T-helper 17 cell (primary cell): Measurements from ENCODE around the gene CARF. TPM values are rescaled to one million over a fixed set of nuclear protein-coding genes. Genes with fewer than 3 reads are reported as not detected.
"Not testable (repeated sequence)": the region's sequence is repeated elsewhere in the genome, so short reads cannot be mapped to it uniquely, and the experiment has no call there.

Source experiments
- ATAC-seq: fragments of 150-1000 bp; cut with Tn5 transposase; 2 replicates; pipeline ENCODE4 v1.10.0; 2021; ENCODE audit warnings: mild to moderate bottlenecking, moderate library complexity
- DNase-seq, 3 donors: peaks; one replicate each; pipeline versions ENCODE4 v3.0.0 to v3.0.0-alpha.2; 2020 to 2021
- H3K9me3 ChIP-seq: one replicate; pipeline ENCODE4 v1.7.0; 2013; ENCODE audit warnings: low read length, mild to moderate bottlenecking; ENCODE audit not compliant: control insufficient read depth, poor library complexity, severe bottlenecking
- H3K27ac Mint-ChIP-seq: one replicate; pipeline ENCODE4 v1.8.0; 2022; ENCODE audit warnings: mild to moderate bottlenecking, moderate library complexity, mixed read lengths
- H3K27me3 Mint-ChIP-seq: one replicate; pipeline ENCODE4 v1.8.0; 2022; ENCODE audit warnings: mixed read lengths
- H3K36me3 Mint-ChIP-seq: one replicate; pipeline ENCODE4 v1.8.0; 2022; ENCODE audit warnings: low read depth, mixed read lengths
- H3K4me1 Mint-ChIP-seq: one replicate; pipeline ENCODE4 v1.8.0; 2022; ENCODE audit warnings: mild to moderate bottlenecking, mixed read lengths
- H3K4me3 Mint-ChIP-seq: one replicate; pipeline ENCODE4 v1.8.0; 2022; ENCODE audit warnings: mild to moderate bottlenecking, moderate library complexity, mixed read lengths
- total RNA-seq, 4 donors: library from RNA in 2 of 4; stranded (reverse) in 2 of 4; gene quantifications; one replicate each; pipeline ENCODE4 v1.2.3 and lab custom pipeline; 2022 to 2026

The CARF gene
- total RNA-seq, 2 donors from 2014 or later: 10.5 to 11.5 TPM

DNA sequence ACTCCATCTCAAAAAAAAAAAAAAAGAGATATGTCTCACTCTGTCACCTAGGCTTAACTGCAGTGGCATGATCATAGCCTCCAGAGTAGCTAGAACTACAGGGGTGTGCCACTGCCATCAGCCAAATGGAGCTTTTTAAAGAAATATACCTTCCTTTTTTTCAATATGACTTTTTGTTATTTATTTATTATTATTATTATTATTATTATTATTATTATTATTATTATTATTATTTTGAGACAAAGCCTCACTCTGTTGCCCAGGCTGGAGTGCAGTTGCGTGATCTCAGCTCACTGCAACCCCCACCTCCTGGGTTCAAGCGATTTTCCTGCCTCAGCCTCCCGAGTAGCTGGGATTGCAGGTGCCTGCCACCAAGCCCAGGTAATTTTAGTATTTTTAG, 37.3 kb downstream of the CARF start:
- H3K4me1 Mint-ChIP-seq, H3K27me3 Mint-ChIP-seq, H3K27ac Mint-ChIP-seq, H3K9me3 ChIP-seq, H3K4me3 Mint-ChIP-seq, H3K36me3 Mint-ChIP-seq, ATAC-seq, DNase-seq: not testable (repeated sequence)

GRCh38 chr2:202950592-202950991, 38.5 kb downstream of the CARF start:
- ATAC-seq: no peak
- no peak for DNase-seq
- peaks cover 5% of the 10 kb centered on the region for H3K4me1 Mint-ChIP-seq
- H3K27ac Mint-ChIP-seq: no peak overlapping the region
- H3K9me3 ChIP-seq: no peaks in the 10 kb centered on the region
- no peaks in the 10 kb centered on the region for H3K27me3 Mint-ChIP-seq
- H3K4me3 Mint-ChIP-seq: no peak overlapping the region
- peaks cover 2% of the 10 kb centered on the region for H3K36me3 Mint-ChIP-seq

DNA sequence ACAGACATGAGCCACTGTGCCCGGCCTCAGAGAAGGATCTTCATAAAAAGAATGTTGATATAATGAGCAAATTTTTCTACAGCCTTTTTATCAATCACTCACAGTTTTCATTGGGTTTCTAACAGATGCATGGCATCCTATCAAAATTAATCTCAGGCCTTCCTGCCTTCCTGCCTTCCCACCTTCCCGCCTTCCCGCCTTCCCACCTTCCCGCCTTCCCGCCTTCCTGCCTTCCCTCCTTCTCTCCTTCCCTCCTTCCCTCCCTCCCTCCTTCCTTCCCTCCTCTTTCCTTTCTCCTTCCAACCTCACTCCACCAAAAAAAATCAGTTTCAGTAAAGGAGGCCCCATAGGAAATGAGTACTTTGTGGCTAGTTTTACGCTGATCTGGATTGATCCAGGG, 48.4 kb downstream of the CARF start:
- Mint-ChIP-seq H3K27ac (no peak overlapping the region), H3K27me3 (no peaks in the 10 kb centered on the region), H3K36me3 (peaks cover 4% of the 10 kb centered on the region), H3K4me1 (peaks cover 4% of the 10 kb centered on the region), H3K4me3 (no peak overlapping the region)
- no peak for DNase-seq
- H3K9me3 ChIP-seq: no peaks in the 10 kb centered on the region
- ATAC-seq: no peak

- no peak overlapping the region for H3K4me3 Mint-ChIP-seq
- H3K4me1 Mint-ChIP-seq: peaks cover 4% of the 10 kb centered on the region
- H3K27ac Mint-ChIP-seq: no peak overlapping the region
- no peak for ATAC-seq
- no peaks in the 10 kb centered on the region for H3K27me3 Mint-ChIP-seq
- no peak for DNase-seq
- no peaks in the 10 kb centered on the region for H3K9me3 ChIP-seq
- H3K36me3 Mint-ChIP-seq: no peaks in the 10 kb centered on the region
These were observed 51.6 kb downstream of the CARF start for GRCh38 chr2:202963712-202964111.

GRCh38 chr2:202965810-202966460, 53.9 kb downstream of the CARF start:
- DNase-seq (no peak), ATAC-seq (no peak)
- no peaks in the 10 kb centered on the region for H3K27me3 Mint-ChIP-seq
- H3K9me3 ChIP-seq: no peaks in the 10 kb centered on the region
- H3K27ac Mint-ChIP-seq: no peak overlapping the region
- H3K36me3 Mint-ChIP-seq: peaks cover 2% of the 10 kb centered on the region
- H3K4me3 Mint-ChIP-seq: no peak overlapping the region
- H3K4me1 Mint-ChIP-seq: peaks cover 4% of the 10 kb centered on the region

GRCh38 chr2:202969404-202969803, 57.3 kb downstream of the CARF start:
- not testable (repeated sequence) for H3K27ac Mint-ChIP-seq, ATAC-seq, H3K4me1 Mint-ChIP-seq, H3K36me3 Mint-ChIP-seq, H3K9me3 ChIP-seq, H3K4me3 Mint-ChIP-seq, H3K27me3 Mint-ChIP-seq, DNase-seq

DNA sequence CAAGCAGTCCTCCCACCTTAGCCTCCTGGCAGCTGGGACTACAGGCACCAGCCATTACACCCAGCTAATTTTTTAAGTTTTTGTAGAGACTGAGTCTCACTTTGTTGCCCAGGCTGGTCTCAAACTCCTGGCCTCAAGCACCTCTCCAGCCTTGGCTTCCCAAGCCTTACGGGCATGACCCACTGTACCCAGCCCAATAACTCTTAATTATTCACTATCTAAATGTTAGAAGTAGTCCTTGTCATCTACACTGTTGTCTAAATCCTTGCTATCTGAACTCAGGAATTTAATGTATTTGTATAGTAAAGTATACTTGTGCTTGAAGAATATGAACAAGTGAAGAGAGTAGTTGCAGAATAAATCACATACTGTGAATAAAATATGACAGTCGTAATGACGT, 64.7 kb downstream of the CARF start:
- H3K4me1 Mint-ChIP-seq: no peaks in the 10 kb centered on the region
- H3K4me3 Mint-ChIP-seq: no peak overlapping the region
- no peak for ATAC-seq

GRCh38 chr2:202982779-202983491, 70.9 kb downstream of the CARF start:
- H3K9me3 ChIP-seq: no peaks in the 10 kb centered on the region
- Mint-ChIP-seq H3K4me1 (no peaks in the 10 kb centered on the region), H3K27me3 (no peaks in the 10 kb centered on the region), H3K27ac (no peak overlapping the region), H3K36me3 (peaks cover 8% of the 10 kb centered on the region), H3K4me3 (no peak overlapping the region)
- ATAC-seq: no peak
- DNase-seq: no peak

More for the DNA sequence above, 64.7 kb downstream of the CARF start:
- H3K9me3 ChIP-seq: no peaks in the 10 kb centered on the region
- DNase-seq: no peak
- peaks cover 8% of the 10 kb centered on the region for H3K36me3 Mint-ChIP-seq
- no peaks in the 10 kb centered on the region for H3K27me3 Mint-ChIP-seq
- peak overlapping the region; percentile 41 for H3K27ac Mint-ChIP-seq

- ATAC-seq (no peak), DNase-seq (no peak)
- Mint-ChIP-seq H3K4me3 (no peak overlapping the region), H3K4me1 (no peaks in the 10 kb centered on the region), H3K27me3 (no peaks in the 10 kb centered on the region), H3K27ac (no peak overlapping the region), H3K36me3 (no peaks in the 10 kb centered on the region)
- H3K9me3 ChIP-seq: no peaks in the 10 kb centered on the region
These were observed 77.7 kb downstream of the CARF start for GRCh38 chr2:202989749-202990148.

DNA sequence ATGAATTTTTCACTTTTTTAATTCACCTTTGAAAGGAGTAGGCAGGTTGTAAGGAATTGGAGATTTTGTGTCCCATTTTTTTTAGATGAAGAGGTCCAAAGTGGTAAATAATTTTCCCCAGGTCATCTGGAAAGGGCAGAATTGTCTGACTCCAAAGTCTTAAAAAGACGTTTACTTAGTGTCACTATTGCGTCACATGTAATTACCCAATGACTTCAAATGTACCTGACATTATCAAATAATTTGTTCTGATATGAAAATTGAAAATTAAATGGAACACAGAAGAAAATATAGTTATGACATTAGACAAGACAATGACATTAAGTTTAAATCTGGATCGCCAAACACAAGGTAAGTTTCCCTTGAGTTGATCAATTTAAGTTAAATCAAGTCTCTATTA, 78.4 kb downstream of the CARF start:
- no peak overlapping the region for H3K4me3 Mint-ChIP-seq
- no peaks in the 10 kb centered on the region for H3K36me3 Mint-ChIP-seq

DNA sequence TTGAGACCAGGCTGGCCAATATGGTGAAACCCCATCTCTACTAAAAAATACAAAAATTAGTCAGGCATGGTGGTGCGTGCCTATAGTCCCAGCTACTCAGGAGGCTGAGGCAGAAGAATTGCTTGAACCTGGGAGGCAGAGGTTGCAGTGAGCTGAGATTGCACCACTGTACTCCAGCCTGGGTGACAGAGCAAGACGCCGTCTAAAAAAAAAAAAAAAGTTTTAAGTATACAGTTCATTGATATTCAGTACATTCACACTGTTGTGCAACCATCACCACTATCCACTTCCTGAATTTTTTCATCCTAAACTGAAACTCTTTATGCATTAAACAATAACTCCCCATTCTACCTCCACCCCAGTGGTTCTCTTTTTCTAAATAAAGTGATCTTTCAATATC, 85.0 kb downstream of the CARF start:
- not testable (repeated sequence) for H3K4me1 Mint-ChIP-seq, DNase-seq

More for the DNA sequence above, 78.4 kb downstream of the CARF start:
- H3K27ac Mint-ChIP-seq: no peak overlapping the region
- H3K4me1 Mint-ChIP-seq: no peaks in the 10 kb centered on the region
- ATAC-seq: no peak
- no peak for DNase-seq
- no peaks in the 10 kb centered on the region for H3K9me3 ChIP-seq
- H3K27me3 Mint-ChIP-seq: no peaks in the 10 kb centered on the region

GRCh38 chr2:203002054-203002821, 90.2 kb downstream of the CARF start:
- H3K36me3 Mint-ChIP-seq: peaks cover 4% of the 10 kb centered on the region
- H3K27ac Mint-ChIP-seq: no peak overlapping the region

More for the DNA sequence above, 85.0 kb downstream of the CARF start:
- H3K36me3 Mint-ChIP-seq, H3K27me3 Mint-ChIP-seq, H3K9me3 ChIP-seq, H3K27ac Mint-ChIP-seq, H3K4me3 Mint-ChIP-seq, ATAC-seq: not testable (repeated sequence)

GRCh38 chr2:203003716-203004115, 91.6 kb downstream of the CARF start:
- no peaks in the 10 kb centered on the region for H3K9me3 ChIP-seq
- DNase-seq: no peak
- Mint-ChIP-seq H3K27ac (no peak overlapping the region), H3K27me3 (peaks cover 15% of the 10 kb centered on the region), H3K36me3 (peaks cover 4% of the 10 kb centered on the region), H3K4me3 (no peak overlapping the region), H3K4me1 (no peaks in the 10 kb centered on the region)
- no peak for ATAC-seq

More at GRCh38 chr2:203002054-203002821, 90.2 kb downstream of the CARF start:
- H3K4me1 Mint-ChIP-seq: no peaks in the 10 kb centered on the region
- no peak for ATAC-seq
- H3K4me3 Mint-ChIP-seq: no peak overlapping the region
- H3K9me3 ChIP-seq: no peaks in the 10 kb centered on the region
- no peak for DNase-seq
- H3K27me3 Mint-ChIP-seq: peaks cover 15% of the 10 kb centered on the region
